Neural cell (in vitro differentiated cells): ENCODE results near the gene MED13L. TPM values are rescaled to one million over a fixed set of nuclear protein-coding genes. Genes with fewer than 3 reads are reported as not detected.

Source experiments
- H2AFZ ChIP-seq: fragments of 200-600, 300-800 bp; sonication (generic), shearing (Covaris generic); 2 replicates; pipeline ENCODE4 v1.6.0; 2014; ENCODE audit warnings: low read depth, mild to moderate bottlenecking, antibody characterized with exemption, low read length, moderate library complexity
- H3F3A ChIP-seq: fragments of 200-600 bp; shearing (Covaris generic); 2 replicates; pipeline ENCODE4 v1.6.1; 2016; ENCODE audit warnings: mild to moderate bottlenecking, moderate library complexity, mixed read lengths, antibody characterized with exemption, low read length; ENCODE audit not compliant: insufficient read depth, poor library complexity, severe bottlenecking
- H3K27ac ChIP-seq: fragments of 200-600, 300-800 bp; sonication (generic), shearing (Covaris generic); 2 replicates; pipeline ENCODE4 v1.5.1; 2014; ENCODE audit warnings: mild to moderate bottlenecking, low read length, moderate library complexity
- H3K27me3 ChIP-seq: fragments of 300-800, 200-600 bp; sonication (generic), shearing (Covaris generic); 2 replicates; pipeline ENCODE4 v1.6.0; 2014; ENCODE audit warnings: mild to moderate bottlenecking, low read depth, low read length, moderate library complexity; ENCODE audit not compliant: insufficient read depth
- H3K36me3 ChIP-seq: fragments of 300-800, 200-600 bp; sonication (generic), shearing (Covaris generic); 2 replicates; pipeline ENCODE4 v1.5.1; 2014; ENCODE audit warnings: mild to moderate bottlenecking, antibody characterized with exemption, low read length, moderate library complexity; ENCODE audit not compliant: insufficient read depth
- H3K4me2 ChIP-seq: fragments of 300-800, 200-600 bp; sonication (generic), shearing (Covaris generic); 2 replicates; pipeline ENCODE4 v1.6.0; 2014; ENCODE audit warnings: mild to moderate bottlenecking, low read length
- H3K4me3 ChIP-seq: fragments of 300-800, 200-600 bp; sonication (generic), shearing (Covaris generic); 2 replicates; pipeline ENCODE4 v1.5.1; 2014; ENCODE audit warnings: mild to moderate bottlenecking, low read length, moderate library complexity
- H3K79me2 ChIP-seq: fragments of 200-600 bp; shearing (Covaris generic); replicated peaks from 2 replicates; pipeline ENCODE4 v1.6.0; 2014; ENCODE audit warnings: mild to moderate bottlenecking, low read length, moderate library complexity; ENCODE audit not compliant: insufficient read depth
- H3K9ac ChIP-seq: fragments of 300-800, 200-600 bp; sonication (generic), shearing (Covaris generic); 2 replicates; pipeline ENCODE4 v1.6.1; 2016; ENCODE audit warnings: mild to moderate bottlenecking, low read length, mixed read lengths
- H3K9me2 ChIP-seq: fragments of 200-600 bp; shearing (Covaris generic); 2 replicates; pipeline ENCODE4 v1.6.1; 2016; ENCODE audit warnings: mild to moderate bottlenecking, low read length, mixed read lengths; ENCODE audit not compliant: insufficient read depth
- H3K9me3 ChIP-seq: fragments of 200-600, 300-800 bp; sonication (generic), shearing (Covaris generic); 2 replicates; pipeline ENCODE4 v1.6.1; 2016; ENCODE audit warnings: mild to moderate bottlenecking, mixed run types, low read length, moderate library complexity, mixed read lengths
- H4K20me1 ChIP-seq: fragments of 200-600 bp; shearing (Covaris generic); 2 replicates; pipeline ENCODE4 v1.6.1; 2016; ENCODE audit warnings: mild to moderate bottlenecking, mixed run types; ENCODE audit not compliant: insufficient read depth
- CTCF ChIP-seq: fragments of 450-650 bp; IDR thresholded peaks from 2 replicates; pipeline ENCODE4 v1.5.1; 2014; ENCODE audit warnings: antibody characterized with exemption, mild to moderate bottlenecking, moderate library complexity; ENCODE audit not compliant: poor library complexity, severe bottlenecking
- EP300 ChIP-seq: fragments of 450-650 bp; conservative IDR thresholded peaks from 2 replicates; pipeline ENCODE4 v1.6.1; 2014; ENCODE audit warnings: antibody characterized with exemption, mild to moderate bottlenecking, moderate library complexity; ENCODE audit not compliant: poor library complexity, severe bottlenecking
- EZH2 ChIP-seq: fragments of 200-600, 300-800 bp; shearing (Covaris generic), sonication (generic); IDR thresholded peaks from 2 replicates; pipeline ENCODE4 v1.6.1; 2014; ENCODE audit warnings: antibody characterized with exemption, low read length, borderline replicate concordance, mild to moderate bottlenecking; ENCODE audit not compliant: insufficient read depth, poor library complexity, severe bottlenecking
- MXI1 ChIP-seq: fragments of 450-650 bp; conservative IDR thresholded peaks from 2 replicates; pipeline ENCODE4 v1.6.1; 2014; ENCODE audit warnings: antibody characterized with exemption, mild to moderate bottlenecking; ENCODE audit not compliant: poor library complexity, severe bottlenecking
- POLR2AphosphoS5 ChIP-seq: IDR thresholded peaks from 2 replicates; pipeline ENCODE4 v1.6.1; 2012
- RAD21 ChIP-seq: fragments of 450-650 bp; conservative IDR thresholded peaks from 2 replicates; pipeline ENCODE4 v1.6.1; 2014; ENCODE audit warnings: antibody characterized with exemption, mild to moderate bottlenecking, moderate library complexity
- REST ChIP-seq: IDR thresholded peaks from 2 replicates; pipeline ENCODE4 v1.6.1; 2012; ENCODE audit warnings: borderline replicate concordance
- SMC3 ChIP-seq: fragments of 450-650 bp; conservative IDR thresholded peaks from 2 replicates; pipeline ENCODE4 v1.6.1; 2014; ENCODE audit warnings: antibody characterized with exemption, mild to moderate bottlenecking, moderate library complexity; ENCODE audit not compliant: poor library complexity
- TAF1 ChIP-seq: IDR thresholded peaks from 2 replicates; pipeline ENCODE4 v1.6.1; 2012; ENCODE audit warnings: low read depth
- polyA plus RNA-seq: library from polyadenylated mRNA; depleted of rRNA; stranded (reverse); fragments of >200 nt; gene quantifications from 2 replicates; pipeline ENCODE4 v1.2.3, GENCODE V29; 2014

The MED13L gene
- polyA plus RNA-seq, 1 donor from 2014 or later, result 38.9 TPM

- Histone ChIP-seq H3K36me3 (no peaks in the 10 kb centered on the region), H3K79me2 (no peaks in the 10 kb centered on the region), H3K4me3 (no peak overlapping the region), H3K27ac (no peak overlapping the region), H3K9me2 (no peaks in the 10 kb centered on the region), H3K9ac (no peak overlapping the region), H4K20me1 (no peaks in the 10 kb centered on the region), H3F3A (peaks cover 4% of the 10 kb centered on the region), H3K4me2 (no peak overlapping the region), H3K9me3 (no peaks in the 10 kb centered on the region), H3K27me3 (no peaks in the 10 kb centered on the region), H2AFZ (no peak overlapping the region)
- TF ChIP-seq REST, result no peak
- no peak for TF ChIP-seq EZH2
- no peak for TF ChIP-seq RAD21
- no peak for TF ChIP-seq MXI1
- TF ChIP-seq CTCF, result no peak
- TF ChIP-seq TAF1, result no peak
- TF ChIP-seq SMC3, result no peak
Observed at GRCh38 chr12:116069943-116070342, 207.6 kb downstream of the MED13L start.

- Histone ChIP-seq H3K4me3 (no peak overlapping the region), H3F3A (peaks cover 4% of the 10 kb centered on the region), H3K79me2 (no peaks in the 10 kb centered on the region), H3K4me2 (no peak overlapping the region), H3K27me3 (no peaks in the 10 kb centered on the region), H3K36me3 (no peaks in the 10 kb centered on the region), H4K20me1 (no peaks in the 10 kb centered on the region), H2AFZ (no peak overlapping the region), H3K9me2 (no peaks in the 10 kb centered on the region), H3K9ac (no peak overlapping the region), H3K9me3 (no peaks in the 10 kb centered on the region), H3K27ac (no peak overlapping the region)
- TF ChIP-seq TAF1 (no peak), REST (no peak), EP300 (no peak), MXI1 (no peak), EZH2 (no peak), SMC3 (no peak), POLR2AphosphoS5 (no peak), CTCF (no peak), RAD21 (no peak)
Observed at GRCh38 chr12:116068853-116069252, 208.6 kb downstream of the MED13L start.
